H1 (cell line): ENCODE data around the gene RALGAPA2. TPM values are rescaled to one million over a fixed set of nuclear protein-coding genes. Genes with fewer than 3 reads are reported as not detected.

Experiments
- CEBPB ChIP-seq: IDR thresholded peaks from 2 replicates; pipeline ENCODE4 v1.6.1; 2012; ENCODE audit warnings: low read depth, low read length
- CREB1 ChIP-seq: IDR thresholded peaks from 2 replicates; pipeline ENCODE4 v1.6.1; 2012; ENCODE audit warnings: inconsistent platforms
- CTCF ChIP-seq, 3 experiments: IDR thresholded peaks; 1 replicate in 2 of 3; 2 replicates in 1 of 3; pipeline versions ENCODE4 v1.5.1 to v1.6.1; 2011; ENCODE audit warnings: low read length in 3 of 3, mild to moderate bottlenecking in 3 of 3, inconsistent platforms in 2 of 3, low read depth in 1 of 3, moderate library complexity in 1 of 3; ENCODE audit not compliant: insufficient read depth in 1 of 3; ENCODE audit errors: control extremely low read depth in 1 of 3
- GTF2F1 ChIP-seq: IDR thresholded peaks from 2 replicates; pipeline ENCODE4 v1.6.1; 2012; ENCODE audit warnings: low read depth, low read length, improper control_type of control experiment, borderline replicate concordance
- JUN ChIP-seq: IDR thresholded peaks from 2 replicates; pipeline ENCODE4 v1.6.1; 2011; ENCODE audit warnings: low read depth, mild to moderate bottlenecking, improper control_type of control experiment, low read length
- JUND ChIP-seq: IDR thresholded peaks from 2 replicates; pipeline ENCODE4 v1.6.1; 2011; ENCODE audit warnings: mild to moderate bottlenecking, improper control_type of control experiment, low read length
- KDM5A ChIP-seq: fragments of 200-600 bp; IDR thresholded peaks from 2 replicates; pipeline ENCODE4 v1.7.1; 2012; ENCODE audit warnings: mild to moderate bottlenecking, low read length, inconsistent platforms, mixed read lengths
- MAX ChIP-seq: IDR thresholded peaks from 2 replicates; pipeline ENCODE4 v1.6.1; 2012; ENCODE audit warnings: inconsistent platforms
- SIN3A ChIP-seq, 2 experiments: IDR thresholded peaks in 1 of 2; conservative IDR thresholded peaks in 1 of 2; 2 replicates each; pipeline ENCODE4 v1.6.1; 2011 to 2012; ENCODE audit warnings: low read length in 2 of 2, improper control_type of control experiment in 1 of 2, low read depth in 1 of 2, mild to moderate bottlenecking in 1 of 2
- USF2 ChIP-seq: IDR thresholded peaks from 2 replicates; pipeline ENCODE4 v1.6.1; 2011; ENCODE audit warnings: low read length, improper control_type of control experiment
- polyA plus RNA-seq, 7 experiments: library from polyadenylated mRNA; depleted of rRNA in 3 of 7; stranded (reverse) in 5 of 7; unstranded in 2 of 7; fragments of >200 nt in 5 of 7; fragments of 200-250 nt in 2 of 7; gene quantifications; 1 replicate in 5 of 7; 2 replicates in 1 of 7; 4 replicates in 1 of 7; pipeline versions ENCODE4 v1.2.1 to v1.2.3, GENCODE V29; 2011 to 2013; ENCODE audit warnings: missing spikeins in 2 of 7, mixed read lengths in 2 of 7
- total RNA-seq: library from RNA; stranded (reverse); fragmentation: NEBNext Ultra II Directional; extraction: Animal tissue kit (Norgen Biotek cat#: 25700); gene quantifications from 2 replicates; pipeline ENCODE4 v1.2.1, GENCODE V29; 2021

RALGAPA2 gene
- total and polyA plus RNA-seq, 2 of the 8 experiments (the other 6 are each of a cell fraction or from before 2014, with no cell fraction given), result 5.1 to 25.5 TPM

GRCh38 chr20:20657092-20657491 is 55.4 kb downstream of the RALGAPA2 start (continued):
- TF ChIP-seq CTCF (IDR thresholded peaks at IDR 0.05; ENCODE audit: control extremely low read depth in 1 of 3, insufficient read depth in 1 of 3, low read depth in 1 of 3, low read length in 3 of 3), result no peak
- TF ChIP-seq GTF2F1, result no peak
- no peak for TF ChIP-seq USF2
- TF ChIP-seq KDM5A, result no peak
- no peak for TF ChIP-seq CREB1
- TF ChIP-seq JUN, result no peak
- no peak for TF ChIP-seq CEBPB
- TF ChIP-seq SIN3A (conservative IDR thresholded peaks at IDR 0.05 in 1 of 2, IDR thresholded peaks at IDR 0.05 in 1 of 2; ENCODE audit: low read depth in 1 of 2, low read length in 2 of 2), result no peak
- no peak for TF ChIP-seq JUND
- TF ChIP-seq MAX, result no peak
